T-cell (primary cell): ENCODE data around the gene LIAS. TPM values are rescaled to one million over a fixed set of nuclear protein-coding genes. Genes with fewer than 3 reads are reported as not detected.
A peak's percentile ranks its signal among the peaks of the same experiment; 100 is the strongest.

ENCODE experiments used
- ATAC-seq, 4 experiments: fragments of 200-7000 bp in 3 of 4; fragments of 150-1000 bp in 1 of 4; cut with Tn5 transposase; replicated peaks in 1 of 4; 1 replicate in 3 of 4; 2 replicates in 1 of 4; pipeline ENCODE4 v1.10.0; 2021; ENCODE audit warnings: moderate library complexity in 3 of 4, mild to moderate bottlenecking in 2 of 4, moderate number of reproducible peaks in 1 of 4
- CTCF ChIA-PET, 2 donors: fragments of 300-600 bp; sonication (Branson Sonifier 250); formaldehyde crosslinking; loops; one replicate each; lab custom pipeline; 2022; ENCODE audit warnings: antibody characterized with exemption in 2 of 2; lab: Charles Lee
- POLR2A ChIA-PET, 2 donors: fragments of 300-600 bp; sonication (Branson Sonifier 250); formaldehyde crosslinking; loops; one replicate each; lab custom pipeline; 2022; ENCODE audit warnings: antibody characterized with exemption in 2 of 2; lab: Charles Lee
- DNase-seq, 35 experiments: peaks; one replicate each; pipeline versions ENCODE4 v3.0.0 to v3.0.0-alpha.2; 2013 to 2023
- H3K27ac ChIP-seq: one replicate; pipeline ENCODE4 v1.5.1; 2013; ENCODE audit warnings: low read length
- H3K27me3 ChIP-seq, 2 experiments: replicated peaks in 1 of 2; 1 replicate in 1 of 2; 2 replicates in 1 of 2; pipeline versions ENCODE4 v1.6.1 to v1.7.0; 2013; ENCODE audit warnings: low read length in 1 of 2, mixed read lengths in 1 of 2; ENCODE audit not compliant: control insufficient read depth in 2 of 2, insufficient read depth in 2 of 2; ENCODE audit errors: extremely low read depth in 1 of 2
- H3K36me3 ChIP-seq, 2 donors: 1 replicate in 1 of 2; 2 replicates in 1 of 2; pipeline versions ENCODE4 v1.6.1 to v1.7.0; 2013; ENCODE audit warnings: low read length in 1 of 2; ENCODE audit not compliant: control insufficient read depth in 2 of 2, insufficient read depth in 1 of 2; ENCODE audit errors: extremely low read depth in 1 of 2
- H3K4me1 ChIP-seq, 2 experiments: 1 replicate in 1 of 2; 2 replicates in 1 of 2; pipeline versions ENCODE4 v1.6.1 to v1.7.0; 2013; ENCODE audit warnings: low read length in 2 of 2, mixed read lengths in 1 of 2; ENCODE audit not compliant: insufficient read depth in 2 of 2, control insufficient read depth in 1 of 2; ENCODE audit errors: extremely low read depth in 1 of 2
- H3K4me3 ChIP-seq, 2 donors: 1 replicate in 1 of 2; 2 replicates in 1 of 2; pipeline versions ENCODE4 v1.5.1 to v1.7.0; 2013; ENCODE audit warnings: mild to moderate bottlenecking in 2 of 2, low read length in 1 of 2, moderate library complexity in 1 of 2; ENCODE audit not compliant: control insufficient read depth in 1 of 2; ENCODE audit errors: extremely low read depth in 1 of 2
- H3K9me3 ChIP-seq: 2 replicates; pipeline ENCODE4 v1.7.0; 2013
- H3K27ac Mint-ChIP-seq, 2 donors: one replicate each; pipeline ENCODE4 v1.8.0; 2020 to 2021; ENCODE audit warnings: mild to moderate bottlenecking in 2 of 2, mixed read lengths in 2 of 2
- H3K27me3 Mint-ChIP-seq, 2 donors: one replicate each; pipeline ENCODE4 v1.8.0; 2021 to 2022; ENCODE audit warnings: mixed read lengths in 2 of 2
- H3K36me3 Mint-ChIP-seq: one replicate; pipeline ENCODE4 v1.8.0; 2021; ENCODE audit warnings: mixed read lengths
- H3K4me1 Mint-ChIP-seq, 3 donors: one replicate each; pipeline ENCODE4 v1.8.0; 2020 to 2022; ENCODE audit warnings: mixed read lengths in 3 of 3, mild to moderate bottlenecking in 1 of 3
- H3K4me3 Mint-ChIP-seq, 3 donors: one replicate each; pipeline ENCODE4 v1.8.0; 2020 to 2022; ENCODE audit warnings: mild to moderate bottlenecking in 3 of 3, mixed read lengths in 3 of 3, moderate library complexity in 3 of 3
- H3K9me3 Mint-ChIP-seq, 3 donors: one replicate each; pipeline ENCODE4 v1.8.0; 2020 to 2022; ENCODE audit warnings: mixed read lengths in 3 of 3
- WGBS: methylation state at CpG from one replicate; pipeline ENCODE4 v1.1.5; 2013; ENCODE audit warnings: missing lambda C conversion rate; ENCODE audit not compliant: insufficient coverage; 5-methylcytosine and 5-hydroxymethylcytosine counted together
- total RNA-seq, 35 experiments: library from RNA in 6 of 35; stranded (reverse) in 6 of 35; fragments of 120-200 nt in 1 of 35; gene quantifications; one replicate each; pipeline versions ENCODE4 v1.2.1 to v1.2.4 and lab custom pipeline; 2013 to 2026

Gene LIAS
- total RNA-seq, 5 donors from 2014 or later (not counting 1 experiment from before 2014, with no cell fraction given): 11.3 to 22.8 (median 19.5) TPM

GRCh38 chr4:39441593-39441992, 17.3 kb upstream of the LIAS start:
- Mint-ChIP-seq H3K27ac (no peak overlapping the region), H3K4me1 (no peaks in the 10 kb centered on the region), H3K9me3 (no peaks in the 10 kb centered on the region), H3K27me3 (peaks cover 0 to 5% of the 10 kb centered on the region in 2 donors), H3K4me3 (no peak overlapping the region), H3K36me3 (no peaks in the 10 kb centered on the region)
- no CpG with 5 or more reads among the region's 2 CpGs for WGBS
- POLR2A ChIA-PET: interaction anchor here in 1 of 2 donors (0.6 kb wide), 3 partner anchors 15 to 260 kb away, joined by 3 read pairs; no protein-coding TSS in a partner anchor
- Histone ChIP-seq H3K4me3 (no peak overlapping the region), H3K27ac (no peak overlapping the region), H3K4me1 (peaks cover 0 to 3% of the 10 kb centered on the region in 2 experiments), H3K9me3 (no peaks in the 10 kb centered on the region), H3K27me3 (peaks cover 0 to 12% of the 10 kb centered on the region in 2 experiments), H3K36me3 (no peaks in the 10 kb centered on the region)
- CTCF ChIA-PET: no interaction called here
- ATAC-seq: no peak
- no peak for DNase-seq

GRCh38 chr4:39442998-39443397, 15.9 kb upstream of the LIAS start:
- no peaks in the 10 kb centered on the region for H3K9me3 ChIP-seq
- Mint-ChIP-seq H3K9me3 (no peaks in the 10 kb centered on the region), H3K4me1 (peaks cover 8 to 10% (median 10%) of the 10 kb centered on the region in 3 donors), H3K27me3 (no peaks in the 10 kb centered on the region), H3K36me3 (no peaks in the 10 kb centered on the region), H3K4me3 (no peak overlapping the region), H3K27ac (no peak overlapping the region)
- POLR2A ChIA-PET: interaction anchor here in 1 of 2 donors (0.6 kb wide), 1 partner anchor 26 kb away, joined by 3 read pairs; no protein-coding TSS in a partner anchor
- peaks cover 0 to 12% of the 10 kb centered on the region in 2 experiments for H3K27me3 ChIP-seq
- WGBS: no CpG with 5 or more reads among the region's 4 CpGs
- H3K4me3 ChIP-seq: no peak overlapping the region
- DNase-seq: no peak
- H3K4me1 ChIP-seq: peaks cover 0 to 11% of the 10 kb centered on the region in 2 experiments
- CTCF ChIA-PET: interaction anchor here in 1 of 2 donors (0.7 kb wide), 1 partner anchor 553 kb away, joined by 3 read pairs; no protein-coding TSS in a partner anchor
- H3K36me3 ChIP-seq: no peaks in the 10 kb centered on the region
- ATAC-seq: no peak
- no peak overlapping the region for H3K27ac ChIP-seq

GRCh38 chr4:39446483-39446841, 12.4 kb upstream of the LIAS start:
- ATAC-seq (no peak), DNase-seq (peak in 1 of 35 experiments; percentile 0)
- Histone ChIP-seq H3K4me3 (peak overlapping the region; percentile 36 to 53), H3K27me3 (peaks cover 0 to 4% of the 10 kb centered on the region in 2 experiments), H3K4me1 (peaks cover 0 to 11% of the 10 kb centered on the region in 2 experiments), H3K9me3 (no peaks in the 10 kb centered on the region), H3K36me3 (peaks cover 0 to 5% of the 10 kb centered on the region in 2 donors), H3K27ac (no peak overlapping the region)
- H3K36me3 Mint-ChIP-seq: peaks cover under 1% of the 10 kb centered on the region
- no peak overlapping the region for H3K27ac Mint-ChIP-seq
- H3K4me3 Mint-ChIP-seq: peak overlapping the region in 2 of 3 donors; percentile 71 to 73
- no peaks in the 10 kb centered on the region for H3K27me3 Mint-ChIP-seq
- no peaks in the 10 kb centered on the region for H3K9me3 Mint-ChIP-seq
- POLR2A ChIA-PET: interaction anchor here in 1 of 2 donors (0.5 kb wide), 1 partner anchor 797 kb away, joined by 3 read pairs; no protein-coding TSS in a partner anchor
- CTCF ChIA-PET: no interaction called here
- peaks cover 8 to 17% (median 15%) of the 10 kb centered on the region in 3 donors for H3K4me1 Mint-ChIP-seq
- 92% methylated on average over 20 of the region's 20 CpGs for WGBS

GRCh38 chr4:39446842-39447573, 11.8 kb upstream of the LIAS start:
- H3K27ac ChIP-seq: no peak overlapping the region
- H3K27me3 ChIP-seq: peaks cover 0 to 4% of the 10 kb centered on the region in 2 experiments
- peaks cover 6% of the 10 kb centered on the region for H3K36me3 Mint-ChIP-seq
- no peaks in the 10 kb centered on the region for H3K9me3 ChIP-seq
- H3K4me1 Mint-ChIP-seq: peaks cover 10 to 19% (median 15%) of the 10 kb centered on the region in 3 donors
- ChIA-PET POLR2A (no interaction called here), CTCF (no interaction called here)
- peaks cover 0 to 11% of the 10 kb centered on the region in 2 experiments for H3K4me1 ChIP-seq
- WGBS: 30% methylated on average over 55 of the region's 61 CpGs
- DNase-seq (peak in 34 of 35 experiments; percentile 7 to 74 (median 44)), ATAC-seq (peak; percentile 72 to 88 (median 76))
- peak overlapping the region; percentile 55 to 73 (median 71) for H3K4me3 Mint-ChIP-seq
- no peaks in the 10 kb centered on the region for H3K27me3 Mint-ChIP-seq
- H3K36me3 ChIP-seq: peaks cover 0 to 10% of the 10 kb centered on the region in 2 donors
- H3K27ac Mint-ChIP-seq: no peak overlapping the region
- H3K4me3 ChIP-seq: peak overlapping the region; percentile 36 to 53
- no peaks in the 10 kb centered on the region for H3K9me3 Mint-ChIP-seq

GRCh38 chr4:39450618-39451017, 8.2 kb upstream of the LIAS start:
- CTCF ChIA-PET: no interaction called here

GRCh38 chr4:39451423-39452023, 7.3 kb upstream of the LIAS start:
- ATAC-seq (no peak), DNase-seq (no peak)
- Histone ChIP-seq H3K4me3 (no peak overlapping the region), H3K27ac (no peak overlapping the region), H3K4me1 (peaks cover 0 to 13% of the 10 kb centered on the region in 2 experiments), H3K9me3 (no peaks in the 10 kb centered on the region), H3K36me3 (peaks cover 4 to 49% of the 10 kb centered on the region in 2 donors), H3K27me3 (peaks cover 0 to under 1% of the 10 kb centered on the region in 2 experiments)
- Mint-ChIP-seq H3K27ac (no peak overlapping the region), H3K4me1 (peaks cover 30 to 40% (median 33%) of the 10 kb centered on the region in 3 donors), H3K9me3 (no peaks in the 10 kb centered on the region), H3K36me3 (peaks cover 43% of the 10 kb centered on the region), H3K4me3 (no peak overlapping the region), H3K27me3 (no peaks in the 10 kb centered on the region)
- CTCF ChIA-PET: interaction anchor here in 1 of 2 donors (0.5 kb wide), 1 partner anchor 497 kb away, joined by 5 read pairs; no protein-coding TSS in a partner anchor
- WGBS: 100% methylated on average over 2 of the region's 6 CpGs
- POLR2A ChIA-PET: interaction anchor here (0.7 kb wide), 5 partner anchors 68 to 606 kb away, joined by 3 to 7 read pairs (median 4); partner anchors contain the start of gene SMIM14 (in 1 of the 2)

More at GRCh38 chr4:39450618-39451017, 8.2 kb upstream of the LIAS start:
- Histone ChIP-seq H3K4me3 (no peak overlapping the region), H3K36me3 (peaks cover 4 to 40% of the 10 kb centered on the region in 2 donors), H3K27ac (no peak overlapping the region), H3K9me3 (no peaks in the 10 kb centered on the region), H3K4me1 (peaks cover 0 to 14% of the 10 kb centered on the region in 2 experiments), H3K27me3 (peaks cover 0 to 4% of the 10 kb centered on the region in 2 experiments)
- Mint-ChIP-seq H3K4me1 (peaks cover 22 to 30% (median 24%) of the 10 kb centered on the region in 3 donors), H3K36me3 (peaks cover 36% of the 10 kb centered on the region), H3K4me3 (no peak overlapping the region), H3K9me3 (no peaks in the 10 kb centered on the region), H3K27me3 (no peaks in the 10 kb centered on the region), H3K27ac (peak overlapping the region; percentile 0 to 48)
- POLR2A ChIA-PET: interaction anchor here (0.6 to 0.7 kb wide), 5 partner anchors 69 to 935 kb away, joined by 3 to 7 read pairs (median 4); partner anchors contain the start of gene SMIM14 (in 1 of the 2)
- DNase-seq: no peak
- 60% methylated on average over 1 of the region's 2 CpGs for WGBS
- ATAC-seq: no peak
